ENCODE results near the gene ARR3. TPM values are rescaled to one million over a fixed set of nuclear protein-coding genes. Genes with fewer than 3 reads are reported as not detected.
"Not testable (repeated sequence)": the region's sequence is repeated elsewhere in the genome, so short reads cannot be mapped to it uniquely, and the experiment has no call there.

ARR3 gene
- total and polyA plus RNA-seq, 2 donors (not counting 3 experiments of a cell fraction or from before 2014, with no cell fraction given) = not detected

GRCh38 chrX:70274029-70274428, 5.9 kb downstream of the ARR3 start:
- H3K4me1 ChIP-seq (ENCODE audit: control insufficient read depth, extremely low read depth, insufficient read depth, low read length); H3K27me3 ChIP-seq (ENCODE audit: control insufficient read depth in 2 of 2, insufficient read depth in 2 of 2, low read length in 2 of 2); H3K9ac ChIP-seq (replicated peaks; ENCODE audit: extremely low read depth, insufficient read depth, low read length); BruUV-seq (replicated peaks); POLR2A ChIA-PET; H4K20me1 ChIP-seq (replicated peaks; ENCODE audit: control insufficient read depth, extremely low read depth, insufficient read depth, low read length); H3K9me3 ChIP-seq (replicated peaks; ENCODE audit: control insufficient read depth, insufficient read depth, low read length); H2AFZ ChIP-seq (ENCODE audit: low read depth, low read length); DNase-seq (ENCODE audit: low read depth, low spot score); dilution Hi-C loops (cut with MboI; ENCODE audit: extremely low pct_ligation_motif_present, low sequenced_read_pairs); H3K27ac ChIP-seq (ENCODE audit: insufficient read depth, low read depth, low read length); H3K4me2 ChIP-seq (ENCODE audit: insufficient read depth, low read length); intact Hi-C loops (cut with micrococcal nuclease); H3K4me3 ChIP-seq (replicated peaks in 1 of 3; ENCODE audit: insufficient read depth in 1 of 3, low read depth in 1 of 3, low read length in 3 of 3); FAIRE-seq; H3K79me2 ChIP-seq (ENCODE audit: control insufficient read depth, insufficient read depth, low read length); H3K36me3 ChIP-seq (ENCODE audit: control insufficient read depth in 2 of 2, extremely low read depth in 1 of 2, insufficient read depth in 2 of 2, low read length in 2 of 2); H3K9me1 ChIP-seq (replicated peaks; ENCODE audit: control insufficient read depth, extremely low read depth, insufficient read depth, low read length): not testable (repeated sequence)
- CTCF ChIA-PET = interaction anchor here (1.0 kb wide), 1 partner anchor 16 kb away, joined by 5 read pairs; the partner anchor contains the start of genes KIF4A and PDZD11

GRCh38 chrX:70279081-70279480, 10.9 kb downstream of the ARR3 start:
- BruUV-seq (replicated peaks) = no TSS peak
- FAIRE-seq = no peak

More at GRCh38 chrX:70279081-70279480, 10.9 kb downstream of the ARR3 start:
- ChIA-PET CTCF (no interaction called here), POLR2A (no interaction called here)
- Histone ChIP-seq H3K4me1 (ENCODE audit: control insufficient read depth, extremely low read depth, insufficient read depth, low read length) (no peaks in the 10 kb centered on the region), H3K27me3 (ENCODE audit: control insufficient read depth in 2 of 2, insufficient read depth in 2 of 2, low read length in 2 of 2) (no peaks in the 10 kb centered on the region), H3K4me3 (replicated peaks in 1 of 3; ENCODE audit: insufficient read depth in 1 of 3, low read depth in 1 of 3, low read length in 3 of 3) (no peak overlapping the region), H3K9ac (replicated peaks; ENCODE audit: extremely low read depth, insufficient read depth, low read length) (no peak overlapping the region), H3K79me2 (ENCODE audit: control insufficient read depth, insufficient read depth, low read length) (no peaks in the 10 kb centered on the region), H3K9me1 (replicated peaks; ENCODE audit: control insufficient read depth, extremely low read depth, insufficient read depth, low read length) (no peaks in the 10 kb centered on the region), H3K27ac (ENCODE audit: insufficient read depth, low read depth, low read length) (no peak overlapping the region), H2AFZ (ENCODE audit: low read depth, low read length) (no peak overlapping the region), H3K4me2 (ENCODE audit: insufficient read depth, low read length) (no peak overlapping the region), H3K9me3 (replicated peaks; ENCODE audit: control insufficient read depth, insufficient read depth, low read length) (no peaks in the 10 kb centered on the region), H4K20me1 (replicated peaks; ENCODE audit: control insufficient read depth, extremely low read depth, insufficient read depth, low read length) (no peaks in the 10 kb centered on the region), H3K36me3 (ENCODE audit: control insufficient read depth in 2 of 2, extremely low read depth in 1 of 2, insufficient read depth in 2 of 2, low read length in 2 of 2) (no peaks in the 10 kb centered on the region)
- intact Hi-C loops (cut with micrococcal nuclease) = no loop called here
- dilution Hi-C loops (cut with MboI; ENCODE audit: extremely low pct_ligation_motif_present, low sequenced_read_pairs) = no loop called here
- DNase-seq (ENCODE audit: low read depth, low spot score) = no peak
- TF ChIP-seq EZH2 (IDR thresholded peaks at IDR 0.05; ENCODE audit: borderline replicate concordance, low read depth, low read length, severe bottlenecking) = no peak
- TF ChIP-seq POLR2AphosphoS5 (IDR thresholded peaks at IDR 0.05; ENCODE audit: insufficient read depth, low read depth, low read length) = no peak
- TF ChIP-seq JUN (IDR thresholded peaks at IDR 0.05; ENCODE audit: borderline replicate concordance, insufficient read depth, insufficient read length, low read depth) = no peak
- TF ChIP-seq FOS (IDR thresholded peaks at IDR 0.05; ENCODE audit: borderline replicate concordance, insufficient read depth, low read length) = no peak
- TF ChIP-seq MAX (IDR thresholded peaks at IDR 0.05; ENCODE audit: insufficient read depth, insufficient read length) = no peak
- no peak for TF ChIP-seq GATA2 (IDR thresholded peaks at IDR 0.05; ENCODE audit: insufficient read depth, insufficient read length, low read depth, low read length)
- TF ChIP-seq CTCF (IDR thresholded peaks at IDR 0.05; ENCODE audit: extremely low read depth in 1 of 2, insufficient read depth in 1 of 2, low read depth in 1 of 2, low read length in 2 of 2) = no peak
- TF ChIP-seq MYC (IDR thresholded peaks at IDR 0.05; ENCODE audit: low read depth, low read length) = no peak
